NCI-H1417 (cell line): ENCODE data around the gene PCSK7.

Source experiments
- DNase-seq, 3 experiments: peaks; one replicate each; lab custom pipeline; 2025; lab: John Stamatoyannopoulos, UW

PCSK7 gene

GRCh38 chr11:117160826-117161225, 71.0 kb downstream of the PCSK7 start:
- DNase-seq: no peak

DNA sequence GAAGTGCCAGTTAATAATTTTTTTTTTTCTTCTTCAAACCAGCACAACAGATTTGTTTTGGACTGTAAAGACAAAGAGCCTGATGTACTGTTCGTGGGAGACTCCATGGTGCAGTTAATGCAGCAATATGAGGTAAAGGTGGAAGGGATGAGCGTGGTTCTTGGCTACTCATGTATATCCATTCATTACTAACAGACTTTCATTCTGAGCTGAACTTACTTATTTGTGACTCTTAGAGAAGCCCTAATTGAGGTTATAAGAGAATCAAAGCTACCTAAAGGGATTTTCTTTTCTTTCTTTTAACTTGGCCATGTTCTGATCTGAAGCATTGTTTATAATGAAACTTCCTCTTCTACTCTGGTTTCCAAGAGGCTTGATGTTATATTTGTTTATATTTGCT, 72.0 kb downstream of the PCSK7 start:
- no peak for DNase-seq

DNA sequence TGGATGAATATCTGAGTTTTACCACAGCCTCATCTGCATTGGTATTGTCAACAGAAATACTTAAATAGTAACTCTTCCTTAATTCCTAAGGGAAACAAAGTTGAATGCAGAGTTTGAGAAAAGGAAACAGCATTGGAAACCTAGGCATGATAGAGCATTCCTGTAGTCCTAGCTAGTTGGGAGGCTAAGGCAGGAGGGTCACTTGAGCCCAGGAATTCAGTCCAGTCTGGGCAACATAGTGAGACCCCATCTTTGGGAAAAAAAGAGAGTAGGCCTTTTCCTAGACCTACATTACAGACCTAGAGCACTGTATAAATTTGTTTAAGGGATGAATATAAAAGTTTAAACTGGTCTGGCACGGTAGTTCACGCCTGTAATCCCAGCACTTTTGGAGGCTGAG, 74.4 kb downstream of the PCSK7 start:
- no peak for DNase-seq

DNA sequence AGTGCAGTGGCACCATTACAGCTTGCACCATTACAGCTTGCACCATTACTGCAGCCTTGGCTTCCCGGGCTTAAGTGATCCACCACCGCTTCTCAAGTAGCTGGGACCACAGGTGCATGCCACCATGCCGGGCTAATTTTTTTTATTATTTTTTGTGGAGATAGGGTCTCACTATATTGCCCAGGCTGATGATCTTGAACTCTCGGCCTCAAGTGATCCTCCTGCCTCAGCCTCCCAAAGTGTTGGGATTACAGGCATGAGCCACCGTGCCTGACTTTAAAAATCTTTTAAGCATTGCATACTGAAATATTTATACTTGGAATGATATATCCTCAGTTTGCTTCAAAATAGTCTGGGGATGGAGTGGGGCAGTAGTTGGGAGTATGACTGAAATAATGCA, 77.4 kb downstream of the PCSK7 start:
- DNase-seq: no peak
